Vagina (tissue), 2 donors: ENCODE measurements around the gene HMCN1.

Source experiments
- CTCF ChIP-seq, 3 experiments: fragments of 450-650 bp in 2 of 3; fragments of 200-600 bp in 1 of 3; sonication (generic) in 1 of 3; IDR thresholded peaks; one replicate each; pipeline ENCODE4 v1.5.1; 2017 to 2019; ENCODE audit warnings: antibody characterized with exemption in 3 of 3, mild to moderate bottlenecking in 2 of 3, moderate library complexity in 2 of 3
- POLR2A ChIP-seq, 2 donors: fragments of 450-650 bp; IDR thresholded peaks; one replicate each; pipeline ENCODE4 v1.6.1; 2017; ENCODE audit warnings: antibody characterized with exemption in 2 of 2, mild to moderate bottlenecking in 2 of 2, moderate library complexity in 2 of 2
- POLR2AphosphoS5 ChIP-seq, 2 donors: sonication (generic); formaldehyde crosslinking; IDR thresholded peaks; one replicate each; pipeline ENCODE4 v1.9.0; 2017; ENCODE audit warnings: antibody characterized with exemption in 2 of 2, mild to moderate bottlenecking in 2 of 2, low read depth in 1 of 2; ENCODE audit not compliant: insufficient read depth in 1 of 2

- TF ChIP-seq CTCF (IDR thresholded peaks at IDR 0.05) (no peak), POLR2AphosphoS5 (IDR thresholded peaks at IDR 0.05; ENCODE audit: insufficient read depth in 1 of 2, low read depth in 1 of 2) (no peak), POLR2A (IDR thresholded peaks at IDR 0.05) (no peak)
Observed at GRCh38 chr1:185917646-185918045, 183.5 kb downstream of the HMCN1 start.
